Measurements from ENCODE around the gene NFRKB.

The NFRKB gene

DNA sequence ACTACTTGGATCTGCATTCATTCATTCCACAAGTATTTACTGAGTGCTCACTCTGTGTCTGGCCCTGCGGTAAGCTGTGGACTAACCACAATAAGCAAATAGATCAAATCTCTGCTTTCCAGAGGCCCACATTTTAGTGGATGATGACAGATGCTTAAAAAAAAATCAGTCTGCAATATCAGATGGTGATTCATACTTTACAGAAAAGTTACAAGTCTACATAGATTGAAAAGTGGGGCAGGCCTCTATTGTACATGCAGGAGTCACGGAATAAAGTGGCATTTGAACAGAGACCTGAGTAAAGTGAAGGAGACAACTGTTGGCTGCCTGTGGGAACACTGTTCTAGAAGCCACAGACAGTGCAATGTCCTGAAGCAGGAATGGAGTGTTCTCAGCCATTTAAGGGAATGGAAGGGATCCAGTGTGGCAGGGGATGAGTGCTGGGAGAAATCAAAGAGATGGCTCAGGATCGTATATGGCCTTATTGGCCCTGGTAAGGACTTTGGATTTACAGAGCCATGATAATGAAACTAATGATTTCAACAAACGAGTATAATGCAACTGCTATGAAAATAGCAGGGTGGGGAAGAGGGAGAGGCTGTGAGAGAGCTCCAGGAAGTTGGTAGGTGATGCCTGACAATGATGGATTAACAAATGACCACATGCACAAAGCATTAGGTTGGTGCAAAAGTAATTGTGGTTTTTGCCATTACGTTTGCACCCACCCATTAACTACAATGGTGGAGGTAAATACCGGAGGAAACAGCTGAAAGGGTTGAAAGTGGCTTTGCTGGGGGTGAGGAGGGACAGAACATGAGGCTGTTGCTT lies 48.7 kb downstream of the NFRKB start:
- DNase-seq (ENCODE audit: low read depth in 2 of 3, low spot score in 1 of 3) = no peak
